ENCODE results near the gene AMFR. TPM values are rescaled to one million over a fixed set of nuclear protein-coding genes. Genes with fewer than 3 reads are reported as not detected.

The AMFR gene
- total RNA-seq, 1 experiment from 2014 or later = 66.3 TPM

DNA sequence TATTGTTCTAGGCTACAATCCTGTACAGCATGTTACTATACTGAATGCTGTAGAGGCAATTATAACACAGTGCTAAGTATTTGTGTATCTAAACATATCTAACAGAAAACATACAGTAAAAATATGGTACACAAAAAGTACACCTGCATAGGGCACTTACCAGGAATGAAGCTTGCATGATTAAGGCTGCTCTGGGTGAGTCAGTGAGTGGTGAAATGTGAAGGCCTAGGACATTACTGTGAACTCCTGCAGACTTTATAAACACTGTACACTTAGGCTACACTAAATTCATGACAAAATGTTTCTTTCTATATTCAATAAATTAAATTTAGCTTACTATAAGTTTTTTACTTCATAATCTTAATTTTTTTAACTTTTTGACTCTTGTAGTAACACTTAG, 37.1 kb downstream of the AMFR start:
- Histone ChIP-seq H3K4me2 (ENCODE audit: low read length) (no peak overlapping the region), H3K9me2 (ENCODE audit: insufficient read depth) (no peaks in the 10 kb centered on the region), H4K20me1 (ENCODE audit: insufficient read depth) (no peaks in the 10 kb centered on the region), H3K4me3 (replicated peaks in 1 of 2; ENCODE audit: low read depth in 1 of 2, low read length in 2 of 2) (no peak overlapping the region), H3K9ac (ENCODE audit: low read length) (no peak overlapping the region), H3K27me3 (ENCODE audit: insufficient read depth, low read length) (no peaks in the 10 kb centered on the region), H3K79me2 (ENCODE audit: insufficient read depth, low read length) (peaks cover 3% of the 10 kb centered on the region; the same call in 1 of the 2 replicates), H3K9me3 (ENCODE audit: control insufficient read depth in 1 of 2, insufficient read depth in 1 of 2, low read depth in 1 of 2, low read length in 2 of 2) (no peaks in the 10 kb centered on the region), H3K4me1 (ENCODE audit: control insufficient read depth in 1 of 2, insufficient read depth in 2 of 2, low read length in 2 of 2) (peaks cover under 1 to 4% of the 10 kb centered on the region in 2 experiments; a peak in 1 of 4 replicates), H2AFZ (ENCODE audit: low read depth, low read length, poor library complexity, severe bottlenecking) (no peak overlapping the region), H3K27ac (ENCODE audit: low read depth, low read length) (no peak overlapping the region), H3K36me3 (ENCODE audit: control insufficient read depth in 1 of 2, insufficient read depth in 2 of 2, low read length in 2 of 2) (peaks cover 15 to 35% of the 10 kb centered on the region in 2 experiments; a peak in 3 of 4 replicates)
- no peak for DNase-seq (ENCODE audit: low read depth, low spot score)
- CTCF ChIA-PET = no interaction called here
- TF ChIP-seq POLR2AphosphoS5 (IDR thresholded peaks at IDR 0.05; ENCODE audit: low read depth, low read length) = no peak
- POLR2A ChIA-PET = no interaction called here
- no TSS peak for BruUV-seq (replicated peaks)
- intact Hi-C loops (cut with micrococcal nuclease) = no loop called here
- RAD21 ChIA-PET (ENCODE audit: low non-redundant PET in 1 of 2, low total read pairs in 2 of 2, uncharacterized antibody in 2 of 2, unreplicated experiment in 2 of 2) = no interaction called here
- ATAC-seq = no peak

DNA sequence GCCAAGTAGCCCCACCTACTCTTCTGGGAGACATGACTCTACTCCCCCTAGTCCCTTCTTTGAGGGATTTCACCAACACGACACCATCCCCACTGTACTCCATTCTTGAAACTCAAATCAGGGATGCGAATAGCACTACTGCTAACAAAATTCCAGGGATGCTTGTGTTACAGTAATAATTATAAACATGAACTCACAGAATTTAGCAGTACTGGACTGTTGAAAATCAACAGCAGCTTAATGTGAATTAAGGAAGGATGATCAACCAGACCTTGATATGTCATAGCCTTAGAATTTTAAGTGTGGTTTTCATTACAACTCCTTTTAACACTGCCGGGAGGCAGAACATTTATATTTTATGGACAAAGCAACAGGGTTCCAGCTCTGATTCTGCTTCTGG, 37.9 kb downstream of the AMFR start:
- ChIA-PET POLR2A (no interaction called here), RAD21 (ENCODE audit: low non-redundant PET in 1 of 2, low total read pairs in 2 of 2, uncharacterized antibody in 2 of 2, unreplicated experiment in 2 of 2) (no interaction called here), CTCF (no interaction called here)
- Histone ChIP-seq H3K79me2 (ENCODE audit: insufficient read depth, low read length) (peaks cover 3% of the 10 kb centered on the region; the same call in 1 of the 2 replicates), H3K36me3 (ENCODE audit: control insufficient read depth in 1 of 2, insufficient read depth in 2 of 2, low read length in 2 of 2) (peaks cover 17 to 42% of the 10 kb centered on the region in 2 experiments), H3K9ac (ENCODE audit: low read length) (no peak overlapping the region), H3K9me2 (ENCODE audit: insufficient read depth) (no peaks in the 10 kb centered on the region), H4K20me1 (ENCODE audit: insufficient read depth) (no peaks in the 10 kb centered on the region), H3K4me3 (replicated peaks in 1 of 2; ENCODE audit: low read depth in 1 of 2, low read length in 2 of 2) (no peak overlapping the region), H3K9me3 (ENCODE audit: control insufficient read depth in 1 of 2, insufficient read depth in 1 of 2, low read depth in 1 of 2, low read length in 2 of 2) (no peaks in the 10 kb centered on the region), H3K27ac (ENCODE audit: low read depth, low read length) (no peak overlapping the region), H2AFZ (ENCODE audit: low read depth, low read length, poor library complexity, severe bottlenecking) (no peak overlapping the region), H3K27me3 (ENCODE audit: insufficient read depth, low read length) (no peaks in the 10 kb centered on the region), H3K4me1 (ENCODE audit: control insufficient read depth in 1 of 2, insufficient read depth in 2 of 2, low read length in 2 of 2) (peaks cover 2 to 8% of the 10 kb centered on the region in 2 experiments; a peak in 1 of 4 replicates), H3K4me2 (ENCODE audit: low read length) (no peak overlapping the region)
- BruUV-seq (replicated peaks) = no TSS peak
- intact Hi-C loops (cut with micrococcal nuclease) = no loop called here
- ATAC-seq (no peak), DNase-seq (ENCODE audit: low read depth, low spot score) (no peak)
- TF ChIP-seq RAD21 (IDR thresholded peaks at IDR 0.05; ENCODE audit: low read depth) (no peak), EZH2 (IDR thresholded peaks at IDR 0.05) (no peak), POLR2A (IDR thresholded peaks at IDR 0.05; ENCODE audit: borderline replicate concordance, extremely low read depth, insufficient read depth, insufficient read length) (no peak), ZFX (IDR thresholded peaks at IDR 0.05) (no peak), ZNF274 (IDR thresholded peaks at IDR 0.05; ENCODE audit: low read depth, low read length) (no peak), JUND (IDR thresholded peaks at IDR 0.05) (no peak), SRF (IDR thresholded peaks at IDR 0.05; ENCODE audit: low read depth) (no peak), SP1 (IDR thresholded peaks at IDR 0.05; ENCODE audit: low read depth) (no peak), EZH2phosphoT487 (IDR thresholded peaks at IDR 0.05; ENCODE audit: borderline replicate concordance) (no peak), CEBPB (IDR thresholded peaks at IDR 0.05; ENCODE audit: low read depth) (no peak), TCF7L2 (IDR thresholded peaks at IDR 0.05; ENCODE audit: borderline replicate concordance, extremely low read depth, insufficient read depth, insufficient read length) (no peak), CBX3 (IDR thresholded peaks at IDR 0.05; ENCODE audit: low read depth) (no peak), SIN3A (IDR thresholded peaks at IDR 0.05; ENCODE audit: low read depth) (no peak), FOSL1 (IDR thresholded peaks at IDR 0.05; ENCODE audit: low read depth) (no peak)
- TF ChIP-seq, protein P1, sequence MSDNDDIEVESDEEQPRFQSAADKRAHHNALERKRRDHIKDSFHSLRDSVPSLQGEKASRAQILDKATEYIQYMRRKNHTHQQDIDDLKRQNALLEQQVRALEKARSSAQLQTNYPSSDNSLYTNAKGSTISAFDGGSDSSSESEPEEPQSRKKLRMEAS (IDR thresholded peaks at IDR 0.05) = no peak
- TF ChIP-seq, protein P2, sequence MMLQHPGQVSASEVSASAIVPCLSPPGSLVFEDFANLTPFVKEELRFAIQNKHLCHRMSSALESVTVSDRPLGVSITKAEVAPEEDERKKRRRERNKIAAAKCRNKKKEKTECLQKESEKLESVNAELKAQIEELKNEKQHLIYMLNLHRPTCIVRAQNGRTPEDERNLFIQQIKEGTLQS (IDR thresholded peaks at IDR 0.05) = no peak
- TF ChIP-seq, protein P3, sequence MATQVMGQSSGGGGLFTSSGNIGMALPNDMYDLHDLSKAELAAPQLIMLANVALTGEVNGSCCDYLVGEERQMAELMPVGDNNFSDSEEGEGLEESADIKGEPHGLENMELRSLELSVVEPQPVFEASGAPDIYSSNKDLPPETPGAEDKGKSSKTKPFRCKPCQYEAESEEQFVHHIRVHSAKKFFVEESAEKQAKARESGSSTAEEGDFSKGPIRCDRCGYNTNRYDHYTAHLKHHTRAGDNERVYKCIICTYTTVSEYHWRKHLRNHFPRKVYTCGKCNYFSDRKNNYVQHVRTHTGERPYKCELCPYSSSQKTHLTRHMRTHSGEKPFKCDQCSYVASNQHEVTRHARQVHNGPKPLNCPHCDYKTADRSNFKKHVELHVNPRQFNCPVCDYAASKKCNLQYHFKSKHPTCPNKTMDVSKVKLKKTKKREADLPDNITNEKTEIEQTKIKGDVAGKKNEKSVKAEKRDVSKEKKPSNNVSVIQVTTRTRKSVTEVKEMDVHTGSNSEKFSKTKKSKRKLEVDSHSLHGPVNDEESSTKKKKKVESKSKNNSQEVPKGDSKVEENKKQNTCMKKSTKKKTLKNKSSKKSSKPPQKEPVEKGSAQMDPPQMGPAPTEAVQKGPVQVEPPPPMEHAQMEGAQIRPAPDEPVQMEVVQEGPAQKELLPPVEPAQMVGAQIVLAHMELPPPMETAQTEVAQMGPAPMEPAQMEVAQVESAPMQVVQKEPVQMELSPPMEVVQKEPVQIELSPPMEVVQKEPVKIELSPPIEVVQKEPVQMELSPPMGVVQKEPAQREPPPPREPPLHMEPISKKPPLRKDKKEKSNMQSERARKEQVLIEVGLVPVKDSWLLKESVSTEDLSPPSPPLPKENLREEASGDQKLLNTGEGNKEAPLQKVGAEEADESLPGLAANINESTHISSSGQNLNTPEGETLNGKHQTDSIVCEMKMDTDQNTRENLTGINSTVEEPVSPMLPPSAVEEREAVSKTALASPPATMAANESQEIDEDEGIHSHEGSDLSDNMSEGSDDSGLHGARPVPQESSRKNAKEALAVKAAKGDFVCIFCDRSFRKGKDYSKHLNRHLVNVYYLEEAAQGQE (IDR thresholded peaks at IDR 0.05; ENCODE audit: low read depth) = no peak

Data from HCT116 (cell line).